Panc1 (cell line): ENCODE measurements around the gene TBC1D24. TPM values are rescaled to one million over a fixed set of nuclear protein-coding genes. Genes with fewer than 3 reads are reported as not detected.

ENCODE experiments used
- ATAC-seq: fragments of 200-7000 bp; cut with Tn5 transposase; 2 replicates; pipeline ENCODE4 v1.9.1; 2020; ENCODE audit warnings: mild to moderate bottlenecking, moderate library complexity
- BruUV-seq: library from RNA; stranded (reverse); fragments of 400-500 nt; replicated peaks from 2 replicates; lab custom pipeline; 2021; lab: Mats Ljungman, UMichigan
- CTCF ChIA-PET: fragments of 300-600 bp; sonication (Branson Sonifier 250); formaldehyde crosslinking; loops from one replicate; lab custom pipeline; 2022; ENCODE audit warnings: antibody characterized with exemption; lab: Charles Lee
- POLR2A ChIA-PET: fragments of 300-600 bp; sonication (Branson Sonifier 250); formaldehyde crosslinking; loops from one replicate; lab custom pipeline; 2022; ENCODE audit warnings: antibody characterized with exemption; lab: Charles Lee
- DNase-seq: peaks from one replicate; pipeline ENCODE4 v3.0.0-alpha.2; 2010; ENCODE audit warnings: low read depth, low spot score
- H3K27ac ChIP-seq: 2 replicates; pipeline ENCODE4 v1.5.1; 2011; ENCODE audit warnings: mild to moderate bottlenecking, low read length, inconsistent platforms
- H3K27me3 ChIP-seq: fragments of 200-500 bp; sonication (Bioruptor generic); 2 replicates; pipeline ENCODE4 v1.6.0; 2014; ENCODE audit warnings: low read length, inconsistent platforms; ENCODE audit not compliant: control insufficient read depth, insufficient read depth
- H3K36me3 ChIP-seq: fragments of 200-500 bp; sonication (Bioruptor generic); 2 replicates; pipeline ENCODE4 v1.5.1; 2014; ENCODE audit warnings: inconsistent platforms, mild to moderate bottlenecking, low read length, moderate library complexity; ENCODE audit not compliant: control insufficient read depth, insufficient read depth
- H3K4me1 ChIP-seq: 2 replicates; pipeline ENCODE4 v1.5.1; 2011; ENCODE audit warnings: inconsistent platforms, mild to moderate bottlenecking, low read length, moderate library complexity; ENCODE audit not compliant: control insufficient read depth, insufficient read depth
- H3K4me3 ChIP-seq, 2 experiments: 2 replicates each; pipeline ENCODE4 v1.5.1; 2011 to 2012; ENCODE audit warnings: low read depth in 2 of 2, low read length in 2 of 2, mild to moderate bottlenecking in 2 of 2, inconsistent platforms in 1 of 2, moderate library complexity in 1 of 2
- H3K9me3 ChIP-seq: fragments of 200-500 bp; sonication (Bioruptor generic); 2 replicates; pipeline ENCODE4 v1.5.1; 2014; ENCODE audit warnings: low read depth, mild to moderate bottlenecking, inconsistent platforms, low read length, moderate library complexity; ENCODE audit not compliant: control insufficient read depth, insufficient read depth
- CTCF ChIP-seq: fragments of 450-650 bp; IDR thresholded peaks from 2 replicates; pipeline ENCODE4 v1.5.1; 2017; ENCODE audit warnings: mild to moderate bottlenecking
- POLR2AphosphoS5 ChIP-seq: IDR thresholded peaks from 2 replicates; pipeline ENCODE4 v1.6.1; 2012; ENCODE audit warnings: mild to moderate bottlenecking, low read depth, low read length, moderate library complexity
- REST ChIP-seq, 2 experiments: IDR thresholded peaks; 2 replicates each; pipeline ENCODE4 v1.6.1; 2011 to 2012; ENCODE audit warnings: low read depth in 2 of 2, control low read depth in 1 of 2, low read length in 1 of 2, mild to moderate bottlenecking in 1 of 2, moderate library complexity in 1 of 2; ENCODE audit not compliant: insufficient read depth in 1 of 2
- SIN3A ChIP-seq: IDR thresholded peaks from 2 replicates; pipeline ENCODE4 v1.6.1; 2012; ENCODE audit warnings: low read depth, mild to moderate bottlenecking, low read length, moderate library complexity, borderline replicate concordance; ENCODE audit not compliant: insufficient read depth
- TCF7L2 ChIP-seq: IDR thresholded peaks from 2 replicates; pipeline ENCODE4 v1.6.1; 2011; ENCODE audit warnings: mild to moderate bottlenecking, low read depth, low read length, inconsistent platforms
- in situ Hi-C: cut with HindIII; loops from 2 replicates; pipeline ENCODE4 v1.10.0; 2016; ENCODE audit warnings: low sequenced_read_pairs, low pct_unique_long_range_greater_than_20kb
- intact Hi-C: fragments of 100-400 bp; cut with micrococcal nuclease; formaldehyde crosslinking; loops from one replicate; pipeline ENCODE4 v1.10.0; 2022; ENCODE audit not compliant: unreplicated experiment
- total RNA-seq: library from RNA; stranded (reverse); gene quantifications from one replicate; pipeline ENCODE4 v1.2.1, GENCODE V29; 2021; ENCODE audit not compliant: unreplicated experiment

The TBC1D24 gene
- total RNA-seq, 1 experiment from 2014 or later, result 26.7 TPM

- Histone ChIP-seq H3K36me3 (peaks cover 3% of the 10 kb centered on the region; the same call in 1 of the 2 replicates), H3K27ac (no peak overlapping the region), H3K27me3 (no peaks in the 10 kb centered on the region), H3K4me3 (no peak overlapping the region), H3K4me1 (peaks cover 11% of the 10 kb centered on the region), H3K9me3 (no peaks in the 10 kb centered on the region)
- TF ChIP-seq REST (IDR thresholded peaks at IDR 0.05; ENCODE audit: insufficient read depth in 1 of 2, low read depth in 2 of 2, low read length in 1 of 2), result no peak
- TF ChIP-seq TCF7L2, result no peak
- TF ChIP-seq POLR2AphosphoS5, result no peak
- no peak for TF ChIP-seq CTCF
- no peak for TF ChIP-seq SIN3A
- POLR2A ChIA-PET, result no interaction called here
- DNase-seq (no peak), ATAC-seq (no peak)
- CTCF ChIA-PET, result no interaction called here
- in situ Hi-C loops (no loop called here), intact Hi-C loops (no loop called here)
- BruUV-seq, result no TSS peak
These were observed 48.9 kb downstream of the TBC1D24 start for GRCh38 chr16:2523801-2524231.

- no peak for ATAC-seq
- in situ Hi-C loops (no loop called here), intact Hi-C loops (no loop called here)
- POLR2A ChIA-PET, result no interaction called here
- TF ChIP-seq SIN3A (no peak), POLR2AphosphoS5 (no peak), CTCF (no peak), TCF7L2 (no peak), REST (IDR thresholded peaks at IDR 0.05; ENCODE audit: insufficient read depth in 1 of 2, low read depth in 2 of 2, low read length in 1 of 2) (no peak)
- DNase-seq, result no peak
- H3K9me3 ChIP-seq, result no peaks in the 10 kb centered on the region
- no TSS peak for BruUV-seq
- peaks cover 5% of the 10 kb centered on the region for H3K4me1 ChIP-seq
- H3K4me3 ChIP-seq, result no peak overlapping the region
- peaks cover 3% of the 10 kb centered on the region; the same call in 1 of the 2 replicates for H3K36me3 ChIP-seq
- CTCF ChIA-PET, result no interaction called here
- H3K27me3 ChIP-seq, result no peaks in the 10 kb centered on the region
- no peak overlapping the region for H3K27ac ChIP-seq
These were observed 49.5 kb downstream of the TBC1D24 start for GRCh38 chr16:2524339-2524938.
